KMS-11 (cell line): ENCODE data around the gene STAT4.

Source experiments
- H2AFZ ChIP-seq: fragments of 200-600 bp; sonication (generic); 2 replicates; pipeline ENCODE4 v1.6.1; 2016; ENCODE audit warnings: antibody characterized with exemption, mixed run types, low read depth
- H3K27ac ChIP-seq: fragments of 200-600 bp; sonication (generic); 2 replicates; pipeline ENCODE4 v1.6.1; 2016; ENCODE audit warnings: mild to moderate bottlenecking, mixed run types
- H3K27me3 ChIP-seq: fragments of 200-600 bp; sonication (generic); 2 replicates; pipeline ENCODE4 v1.6.1; 2017; ENCODE audit warnings: mild to moderate bottlenecking, low read depth, mixed run types, moderate library complexity; ENCODE audit not compliant: insufficient read depth
- H3K36me3 ChIP-seq: fragments of 200-600 bp; sonication (generic); 2 replicates; pipeline ENCODE4 v1.6.1; 2017; ENCODE audit warnings: mild to moderate bottlenecking, mixed run types; ENCODE audit not compliant: insufficient read depth
- H3K4me1 ChIP-seq: fragments of 200-600 bp; sonication (generic); 2 replicates; pipeline ENCODE4 v1.6.1; 2016; ENCODE audit warnings: mild to moderate bottlenecking, low read depth, mixed run types; ENCODE audit not compliant: poor library complexity, severe bottlenecking
- H3K4me2 ChIP-seq: fragments of 200-600 bp; sonication (generic); 2 replicates; pipeline ENCODE4 v1.7.0; 2016; ENCODE audit warnings: mild to moderate bottlenecking, mixed run types
- H3K4me3 ChIP-seq: fragments of 200-600 bp; sonication (generic); IDR thresholded peaks from 2 replicates; pipeline ENCODE4 v1.6.1; 2017; ENCODE audit warnings: low read depth, low read length, mixed read lengths; ENCODE audit not compliant: insufficient read depth
- H3K79me2 ChIP-seq: fragments of 200-600 bp; sonication (generic); 2 replicates; pipeline ENCODE4 v1.6.1; 2016; ENCODE audit warnings: low read depth, mixed run types; ENCODE audit not compliant: insufficient read depth
- H3K9ac ChIP-seq: fragments of 200-600 bp; sonication (generic); 2 replicates; pipeline ENCODE4 v1.6.1; 2016; ENCODE audit warnings: mild to moderate bottlenecking, mixed run types
- H4K20me1 ChIP-seq: fragments of 200-600 bp; sonication (generic); 2 replicates; pipeline ENCODE4 v1.6.1; 2016; ENCODE audit warnings: mild to moderate bottlenecking, mixed run types; ENCODE audit not compliant: insufficient read depth
- CTCF ChIP-seq: fragments of 200-600 bp; sonication (generic); conservative IDR thresholded peaks from 2 replicates; pipeline ENCODE4 v1.6.1; 2017; ENCODE audit warnings: low read depth, mild to moderate bottlenecking, antibody characterized with exemption, low read length, moderate library complexity, mixed read lengths

STAT4 gene

DNA sequence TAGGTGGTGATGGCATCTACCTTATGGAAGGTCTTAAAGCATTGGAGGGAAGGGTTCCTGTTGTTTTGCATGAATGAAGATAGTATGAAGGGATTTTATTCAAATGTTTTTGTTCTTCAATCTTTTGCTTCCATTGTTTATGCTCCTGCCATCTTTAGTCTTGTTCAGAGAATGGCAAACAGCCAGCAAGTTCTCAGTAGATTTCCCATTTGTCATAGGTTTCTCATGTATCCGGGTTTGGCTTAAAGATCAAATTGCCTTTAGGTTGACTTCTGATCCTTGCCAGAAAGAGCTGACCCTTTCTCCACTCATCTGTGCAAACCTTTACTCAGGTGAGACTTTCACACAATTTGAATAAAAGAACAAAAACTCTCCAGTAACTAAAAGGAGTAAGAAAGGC is 44.2 kb upstream of the STAT4 start:
- H3K4me3 ChIP-seq = no peak overlapping the region
- no peak overlapping the region for H2AFZ ChIP-seq
- no peak overlapping the region for H3K27ac ChIP-seq
- H3K79me2 ChIP-seq = no peaks in the 10 kb centered on the region
- H3K27me3 ChIP-seq = no peaks in the 10 kb centered on the region
- peak overlapping the region; percentile 35 for H3K4me2 ChIP-seq
- no peak for TF ChIP-seq CTCF
- peaks cover 36% of the 10 kb centered on the region for H3K4me1 ChIP-seq
- H3K9ac ChIP-seq = no peak overlapping the region
- H4K20me1 ChIP-seq = no peaks in the 10 kb centered on the region
- no peaks in the 10 kb centered on the region for H3K36me3 ChIP-seq

DNA sequence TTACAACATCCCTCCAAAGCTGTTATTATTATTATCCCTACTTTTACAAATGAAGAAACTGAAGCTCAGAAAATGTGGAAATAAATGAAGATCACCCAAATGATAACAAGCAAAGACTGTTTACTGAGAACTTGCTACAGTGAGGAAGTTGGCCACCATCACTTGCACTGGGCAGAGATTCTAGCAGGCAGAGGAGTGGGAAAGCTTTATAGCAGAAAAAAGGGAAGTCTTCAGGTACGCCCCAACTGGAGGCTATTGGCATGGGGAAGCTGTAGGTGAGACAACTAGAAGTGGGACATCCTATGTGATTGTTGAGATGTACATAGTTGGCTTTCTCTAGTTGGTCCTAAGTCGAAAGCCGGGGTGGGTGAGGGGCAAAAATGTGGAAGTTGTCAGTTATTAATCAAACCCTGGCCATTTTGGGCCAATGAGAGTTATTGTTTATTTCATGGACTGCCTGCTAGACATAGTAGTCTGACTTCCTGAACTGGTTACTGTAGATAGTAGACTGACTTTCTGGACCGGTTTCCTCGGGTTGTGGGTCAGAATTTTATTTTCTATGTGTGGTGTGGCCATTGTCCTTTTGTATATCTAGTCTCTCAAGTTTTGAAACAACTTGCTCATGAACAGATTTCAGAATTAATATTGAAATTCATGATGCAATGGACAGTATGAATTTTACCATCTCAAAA is 40.2 kb upstream of the STAT4 start:
- TF ChIP-seq CTCF = no peak

GRCh38 chr2:191190435-191190834 is 39.6 kb upstream of the STAT4 start:
- no peak overlapping the region for H3K9ac ChIP-seq
- H3K79me2 ChIP-seq = no peaks in the 10 kb centered on the region
- H3K4me2 ChIP-seq = no peak overlapping the region
- no peaks in the 10 kb centered on the region for H4K20me1 ChIP-seq
- no peak overlapping the region for H2AFZ ChIP-seq
- no peak overlapping the region for H3K27ac ChIP-seq
- TF ChIP-seq CTCF = no peak
- peaks cover 38% of the 10 kb centered on the region for H3K4me1 ChIP-seq
- no peaks in the 10 kb centered on the region for H3K36me3 ChIP-seq
- H3K4me3 ChIP-seq = no peak overlapping the region
- no peaks in the 10 kb centered on the region for H3K27me3 ChIP-seq

More for the DNA sequence above, 40.2 kb upstream of the STAT4 start:
- Histone ChIP-seq H3K36me3 (no peaks in the 10 kb centered on the region), H3K4me3 (no peak overlapping the region), H3K27ac (no peak overlapping the region), H2AFZ (no peak overlapping the region), H3K79me2 (no peaks in the 10 kb centered on the region), H3K9ac (no peak overlapping the region), H3K4me2 (no peak overlapping the region), H4K20me1 (no peaks in the 10 kb centered on the region), H3K4me1 (peaks cover 41% of the 10 kb centered on the region), H3K27me3 (no peaks in the 10 kb centered on the region)

- Histone ChIP-seq H3K36me3 (no peaks in the 10 kb centered on the region), H4K20me1 (no peaks in the 10 kb centered on the region), H3K27me3 (no peaks in the 10 kb centered on the region), H3K4me2 (no peak overlapping the region), H3K79me2 (no peaks in the 10 kb centered on the region), H3K9ac (no peak overlapping the region), H3K4me1 (peaks cover 25% of the 10 kb centered on the region), H3K27ac (no peak overlapping the region), H3K4me3 (no peak overlapping the region), H2AFZ (no peak overlapping the region)
- no peak for TF ChIP-seq CTCF
Measured at GRCh38 chr2:191189112-191189635, 38.4 kb upstream of the STAT4 start.
